ENCODE measurements around the gene S100A10. TPM values are rescaled to one million over a fixed set of nuclear protein-coding genes. Genes with fewer than 3 reads are reported as not detected.
A peak's percentile ranks its signal among the peaks of the same experiment; 100 is the strongest.

S100A10 gene
- total RNA-seq, 1 donor from 2014 or later: 186 TPM

GRCh38 chr1:151940541-151940940, 53.1 kb downstream of the S100A10 start:
- Histone ChIP-seq H3K4me1 (peaks cover 50% of the 10 kb centered on the region), H3K36me3 (no peaks in the 10 kb centered on the region), H3K27ac (replicated peaks) (peak overlapping the region; percentile 91), H3K9me3 (replicated peaks) (no peaks in the 10 kb centered on the region), H3K27me3 (ENCODE audit: low read depth) (no peaks in the 10 kb centered on the region), H3K4me3 (no peak overlapping the region)
- intact Hi-C loops (cut with micrococcal nuclease): no loop called here
- DNase-seq: no peak
- no peak for TF ChIP-seq CTCF (IDR thresholded peaks at IDR 0.05; ENCODE audit: borderline replicate concordance)

- Histone ChIP-seq H3K36me3 (no peaks in the 10 kb centered on the region), H3K4me3 (no peak overlapping the region), H3K27me3 (ENCODE audit: low read depth) (no peaks in the 10 kb centered on the region), H3K4me1 (peaks cover 42% of the 10 kb centered on the region), H3K9me3 (replicated peaks) (no peaks in the 10 kb centered on the region), H3K27ac (replicated peaks) (no peak overlapping the region)
- DNase-seq: no peak
- intact Hi-C loops (cut with micrococcal nuclease): no loop called here
- TF ChIP-seq CTCF (IDR thresholded peaks at IDR 0.05; ENCODE audit: borderline replicate concordance): no peak
These were observed 53.9 kb downstream of the S100A10 start for GRCh38 chr1:151939779-151940178.

GRCh38 chr1:151939141-151939540, 54.5 kb downstream of the S100A10 start:
- no peak for TF ChIP-seq CTCF (IDR thresholded peaks at IDR 0.05; ENCODE audit: borderline replicate concordance)
- Histone ChIP-seq H3K9me3 (replicated peaks) (no peaks in the 10 kb centered on the region), H3K36me3 (no peaks in the 10 kb centered on the region), H3K27ac (replicated peaks) (no peak overlapping the region), H3K4me3 (no peak overlapping the region), H3K27me3 (ENCODE audit: low read depth) (no peaks in the 10 kb centered on the region), H3K4me1 (peaks cover 36% of the 10 kb centered on the region)
- DNase-seq: no peak
- intact Hi-C loops (cut with micrococcal nuclease): no loop called here

- Histone ChIP-seq H3K4me1 (peaks cover 12% of the 10 kb centered on the region), H3K27ac (replicated peaks) (no peak overlapping the region), H3K4me3 (no peak overlapping the region), H3K27me3 (ENCODE audit: low read depth) (no peaks in the 10 kb centered on the region), H3K9me3 (replicated peaks) (no peaks in the 10 kb centered on the region), H3K36me3 (no peaks in the 10 kb centered on the region)
- no peak for DNase-seq
- TF ChIP-seq CTCF (IDR thresholded peaks at IDR 0.05; ENCODE audit: borderline replicate concordance): no peak
- intact Hi-C loops (cut with micrococcal nuclease): no loop called here
These were observed 57.0 kb downstream of the S100A10 start for GRCh38 chr1:151936653-151937052.

GRCh38 chr1:151935894-151936602, 57.6 kb downstream of the S100A10 start:
- no peak overlapping the region for H3K27ac ChIP-seq (replicated peaks)
- intact Hi-C loops (cut with micrococcal nuclease): loop anchor here (2.0 kb wide), 1 partner anchor 61 kb away; no protein-coding TSS in a partner anchor
- H3K27me3 ChIP-seq (ENCODE audit: low read depth): no peaks in the 10 kb centered on the region
- no peak for DNase-seq
- H3K4me3 ChIP-seq: no peak overlapping the region
- no peaks in the 10 kb centered on the region for H3K9me3 ChIP-seq (replicated peaks)
- no peaks in the 10 kb centered on the region for H3K36me3 ChIP-seq
- TF ChIP-seq CTCF (IDR thresholded peaks at IDR 0.05; ENCODE audit: borderline replicate concordance): no peak
- peaks cover 9% of the 10 kb centered on the region for H3K4me1 ChIP-seq
